ENCODE measurements around the gene EYA2.
"Not testable (repeated sequence)": the region's sequence is repeated elsewhere in the genome, so short reads cannot be mapped to it uniquely, and the experiment has no call there.

GRCh38 chr20:47206552-47206951, 311.9 kb downstream of the EYA2 start:
- not testable (repeated sequence) for TF ChIP-seq CTCF (optimal IDR thresholded peaks at IDR 0.05 in 1 of 3, IDR thresholded peaks at IDR 0.05 in 1 of 3, conservative IDR thresholded peaks at IDR 0.05 in 1 of 3; ENCODE audit: extremely low read depth in 1 of 3, insufficient read depth in 2 of 3, low read length in 3 of 3); EZH2 (IDR thresholded peaks at IDR 0.05; ENCODE audit: low read length)
